Common myeloid progenitor, CD34-positive (primary cell): Measurements from ENCODE around the gene NUAK2.

ENCODE experiments used
- CTCF ChIA-PET: fragments of 350-600 bp; sonication (Branson Sonifier 250); formaldehyde crosslinking; loops from one replicate; lab custom pipeline; 2021; ENCODE audit warnings: antibody characterized with exemption; lab: Charles Lee
- POLR2A ChIA-PET: fragments of 350-600 bp; sonication (Branson Sonifier 250); formaldehyde crosslinking; loops from one replicate; lab custom pipeline; 2021; ENCODE audit warnings: antibody characterized with exemption; lab: Charles Lee
- DNase-seq, 3 donors: peaks; one replicate each; pipeline versions ENCODE4 v3.0.0 to v3.0.0-alpha.2; 2013
- H3K27ac ChIP-seq, 2 experiments: 1 replicate in 1 of 2; 2 replicates in 1 of 2; pipeline ENCODE4 v1.7.0; 2013; ENCODE audit warnings: inconsistent platforms in 2 of 2, low read length in 2 of 2, mild to moderate bottlenecking in 2 of 2, low read depth in 1 of 2, moderate library complexity in 1 of 2; ENCODE audit not compliant: severe bottlenecking in 2 of 2, insufficient read depth in 1 of 2, poor library complexity in 1 of 2
- H3K27me3 ChIP-seq, 5 experiments: replicated peaks in 2 of 5; 1 replicate in 3 of 5; 2 replicates in 2 of 5; pipeline versions ENCODE4 v1.6.1 to v1.7.0; 2013; ENCODE audit warnings: low read length in 4 of 5, mild to moderate bottlenecking in 2 of 5, moderate library complexity in 2 of 5, inconsistent platforms in 1 of 5; ENCODE audit not compliant: insufficient read depth in 5 of 5, control insufficient read depth in 4 of 5
- H3K36me3 ChIP-seq, 4 experiments: 1 replicate in 2 of 4; 2 replicates in 2 of 4; pipeline versions ENCODE4 v1.6.1 to v1.7.0; 2013; ENCODE audit warnings: low read length in 3 of 4, control low read depth in 1 of 4, mild to moderate bottlenecking in 1 of 4; ENCODE audit not compliant: control insufficient read depth in 4 of 4, insufficient read depth in 4 of 4
- H3K4me1 ChIP-seq, 4 experiments: 1 replicate in 3 of 4; 2 replicates in 1 of 4; pipeline versions ENCODE4 v1.6.1 to v1.7.1; 2013; ENCODE audit warnings: low read length in 3 of 4, mild to moderate bottlenecking in 3 of 4, control low read depth in 1 of 4, inconsistent platforms in 1 of 4, moderate library complexity in 1 of 4; ENCODE audit not compliant: control insufficient read depth in 4 of 4, insufficient read depth in 4 of 4; ENCODE audit errors: control extremely low read depth in 1 of 4
- H3K4me3 ChIP-seq, 7 experiments: 1 replicate in 4 of 7; 2 replicates in 3 of 7; pipeline versions ENCODE4 v1.5.1 to v1.7.0; 2013; ENCODE audit warnings: mild to moderate bottlenecking in 7 of 7, low read length in 6 of 7, moderate library complexity in 6 of 7, inconsistent platforms in 2 of 7, low read depth in 2 of 7, control low read depth in 1 of 7; ENCODE audit not compliant: insufficient read depth in 4 of 7, control insufficient read depth in 1 of 7; ENCODE audit errors: extremely low read depth in 1 of 7
- H3K9me3 ChIP-seq, 5 experiments: 1 replicate in 4 of 5; 2 replicates in 1 of 5; pipeline versions ENCODE4 v1.6.1 to v1.7.1; 2013; ENCODE audit warnings: low read length in 4 of 5, mild to moderate bottlenecking in 2 of 5, inconsistent platforms in 1 of 5, low read depth in 1 of 5, moderate library complexity in 1 of 5; ENCODE audit not compliant: control insufficient read depth in 4 of 5, insufficient read depth in 2 of 5; ENCODE audit errors: control extremely low read depth in 1 of 5
- WGBS: methylation state at CpG from one replicate; pipeline ENCODE4 v1.1.5; 2013; ENCODE audit not compliant: insufficient coverage; 5-methylcytosine and 5-hydroxymethylcytosine counted together

Gene NUAK2

DNA sequence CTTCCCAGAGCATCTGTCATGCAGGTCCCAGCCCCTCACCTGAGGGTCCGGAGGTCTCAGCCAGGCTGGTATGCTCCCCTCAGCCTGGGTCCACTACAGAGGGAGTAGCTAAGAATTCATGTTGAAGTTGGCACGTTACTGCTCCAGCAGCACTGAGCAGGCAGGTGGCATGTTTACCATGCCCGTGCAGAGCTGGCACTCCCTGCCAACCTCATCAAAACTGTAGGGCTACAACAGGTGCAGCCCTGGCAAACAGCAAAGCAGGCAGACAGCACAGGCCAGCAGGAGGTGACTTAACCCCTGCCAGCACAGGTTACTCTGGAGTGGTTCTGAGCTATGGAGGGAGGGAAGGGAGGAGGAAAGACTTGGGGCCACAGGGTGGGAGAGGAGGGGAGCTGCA is 46.4 kb downstream of the NUAK2 start:
- no peak overlapping the region for H3K4me3 ChIP-seq
- ChIA-PET POLR2A (no interaction called here), CTCF (interaction anchor here (1.2 to 38.2 kb wide), 6 partner anchors 12 to 71 kb away, joined by 3 to 1168 read pairs (median 64); partner anchors contain the start of gene NUAK2)
- peaks cover 0 to 15% (median 3%) of the 10 kb centered on the region in 4 experiments for H3K36me3 ChIP-seq
- no peak overlapping the region for H3K27ac ChIP-seq
- peaks cover 0 to 16% (median 0%) of the 10 kb centered on the region in 5 experiments for H3K27me3 ChIP-seq
- no peaks in the 10 kb centered on the region for H3K9me3 ChIP-seq
- no peak for DNase-seq
- WGBS: 86% methylated on average over 2 of the region's 3 CpGs
- peaks cover 0 to 10% (median under 1%) of the 10 kb centered on the region in 4 experiments for H3K4me1 ChIP-seq

DNA sequence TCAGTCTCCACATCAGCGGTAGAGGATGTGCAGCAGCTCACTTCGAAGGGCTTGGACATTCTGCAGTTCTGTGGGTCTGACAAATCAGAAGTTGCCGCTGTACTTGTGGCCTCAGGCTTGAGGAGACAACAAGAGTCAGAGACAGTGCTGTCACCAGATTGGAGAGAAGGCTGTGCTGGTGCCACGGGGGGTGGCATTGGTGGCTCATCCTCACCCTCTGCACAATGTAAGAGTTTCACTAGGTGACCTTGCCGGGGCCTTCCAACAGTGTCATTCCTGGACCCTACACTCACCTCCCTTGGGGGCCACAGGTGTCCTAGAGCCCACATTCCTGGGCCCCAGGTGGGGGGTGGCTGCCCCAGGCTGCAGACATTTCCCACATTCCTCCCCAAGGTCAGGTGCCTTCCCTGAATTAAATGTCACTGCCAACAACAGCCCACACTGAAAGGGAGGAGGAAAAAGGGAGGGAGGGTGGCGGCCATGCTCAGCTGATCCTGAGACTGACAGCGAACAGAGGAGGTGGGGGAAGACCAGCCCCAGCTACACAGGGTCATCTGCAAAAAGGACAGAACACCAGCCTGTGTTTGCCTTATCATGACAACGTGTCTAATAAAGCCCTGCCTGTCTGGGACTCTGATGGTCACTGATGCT is 47.4 kb downstream of the NUAK2 start:
- no peak for DNase-seq
- Histone ChIP-seq H3K27ac (no peak overlapping the region), H3K9me3 (no peaks in the 10 kb centered on the region), H3K36me3 (peaks cover 0 to 15% (median 5%) of the 10 kb centered on the region in 4 experiments), H3K27me3 (peaks cover 0 to 12% (median 0%) of the 10 kb centered on the region in 5 experiments), H3K4me3 (no peak overlapping the region), H3K4me1 (peaks cover 0 to 9% (median under 1%) of the 10 kb centered on the region in 4 experiments)
- 98% methylated on average over 7 of the region's 8 CpGs for WGBS
- CTCF ChIA-PET: interaction anchor here (0.6 to 38.2 kb wide), 19 partner anchors 13 to 252 kb away, joined by 3 to 1168 read pairs (median 5); partner anchors contain the start of genes KLHDC8A and NUAK2
- POLR2A ChIA-PET: interaction anchor here (1.0 to 2.0 kb wide), 2 partner anchors 14 to 50 kb away, joined by 4 read pairs; no protein-coding TSS in a partner anchor

- ChIA-PET POLR2A (interaction anchor here (1.0 to 2.0 kb wide), 2 partner anchors 15 to 51 kb away, joined by 4 read pairs; no protein-coding TSS in a partner anchor), CTCF (interaction anchor here (0.6 to 38.2 kb wide), 22 partner anchors 13 to 252 kb away, joined by 3 to 1168 read pairs (median 4); partner anchors contain the start of genes KLHDC8A and NUAK2)
- Histone ChIP-seq H3K27me3 (peaks cover 0 to 11% (median 0%) of the 10 kb centered on the region in 5 experiments), H3K4me1 (peaks cover 0 to 6% (median under 1%) of the 10 kb centered on the region in 4 experiments), H3K27ac (no peak overlapping the region), H3K9me3 (no peaks in the 10 kb centered on the region), H3K4me3 (no peak overlapping the region), H3K36me3 (peaks cover 0 to 15% (median 5%) of the 10 kb centered on the region in 4 experiments)
- DNase-seq: peak; percentile 71 to 86 (median 81)
- WGBS: 27% methylated on average over 7 of the region's 7 CpGs
Observed at GRCh38 chr1:205273551-205273982, 48.0 kb downstream of the NUAK2 start.

DNA sequence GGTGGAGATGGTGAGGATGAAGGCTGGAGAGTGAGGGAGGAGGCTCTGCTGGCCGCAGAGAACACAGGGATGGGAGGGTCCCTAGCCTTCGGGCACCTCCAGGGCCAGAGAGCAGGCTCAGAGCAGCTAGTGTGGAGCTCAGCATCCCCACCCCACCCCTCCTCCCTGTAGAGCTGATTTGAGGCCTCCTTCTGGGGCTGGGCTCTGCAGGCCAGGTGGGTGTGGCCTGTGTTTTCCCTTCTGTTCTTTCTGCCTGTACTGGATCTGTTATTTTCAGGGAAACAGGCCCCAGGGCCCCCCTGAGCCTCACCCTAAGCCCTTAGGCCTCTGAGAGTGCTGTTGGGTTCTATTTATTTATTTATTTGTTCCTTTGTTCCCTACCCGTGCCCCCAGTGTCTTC is 49.0 kb downstream of the NUAK2 start:
- POLR2A ChIA-PET: interaction anchor here (1.0 kb wide), 1 partner anchor 53 kb away, joined by 3 read pairs; no protein-coding TSS in a partner anchor
- no peaks in the 10 kb centered on the region for H3K9me3 ChIP-seq
- CTCF ChIA-PET: interaction anchor here (0.9 to 38.2 kb wide), 12 partner anchors 14 to 144 kb away, joined by 3 to 1168 read pairs (median 4); partner anchors contain the start of gene NUAK2
- H3K27ac ChIP-seq: no peak overlapping the region
- peaks cover 0 to 7% (median 0%) of the 10 kb centered on the region in 5 experiments for H3K27me3 ChIP-seq
- peaks cover 0 to 7% (median 5%) of the 10 kb centered on the region in 4 experiments for H3K4me1 ChIP-seq
- no CpG with 5 or more reads among the region's 3 CpGs for WGBS
- no peak for DNase-seq
- no peak overlapping the region for H3K4me3 ChIP-seq
- peaks cover 0 to 15% (median 5%) of the 10 kb centered on the region in 4 experiments for H3K36me3 ChIP-seq

- peaks cover 0 to 15% (median 12%) of the 10 kb centered on the region in 4 experiments for H3K4me1 ChIP-seq
- no peaks in the 10 kb centered on the region for H3K9me3 ChIP-seq
- peaks cover 0 to 11% (median 0%) of the 10 kb centered on the region in 5 experiments for H3K27me3 ChIP-seq
- 95% methylated on average over 14 of the region's 18 CpGs for WGBS
- POLR2A ChIA-PET: interaction anchor here (1.0 kb wide), 1 partner anchor 54 kb away, joined by 3 read pairs; no protein-coding TSS in a partner anchor
- no peak overlapping the region for H3K4me3 ChIP-seq
- CTCF ChIA-PET: interaction anchor here (0.9 to 38.2 kb wide), 13 partner anchors 9 to 252 kb away, joined by 3 to 1168 read pairs (median 6); partner anchors contain the start of gene NUAK2
- H3K36me3 ChIP-seq: peaks cover 0 to 15% (median 5%) of the 10 kb centered on the region in 4 experiments
- H3K27ac ChIP-seq: no peak overlapping the region
- no peak for DNase-seq
Observed at GRCh38 chr1:205271745-205272144, 49.8 kb downstream of the NUAK2 start.

- no peak for DNase-seq
- POLR2A ChIA-PET: no interaction called here
- Histone ChIP-seq H3K4me3 (no peak overlapping the region), H3K9me3 (no peaks in the 10 kb centered on the region), H3K4me1 (peaks cover 0 to 16% (median 13%) of the 10 kb centered on the region in 4 experiments), H3K27ac (no peak overlapping the region), H3K27me3 (peaks cover 0 to 11% (median 0%) of the 10 kb centered on the region in 5 experiments), H3K36me3 (peaks cover 0 to 15% (median 5%) of the 10 kb centered on the region in 4 experiments)
- 98% methylated on average over 6 of the region's 8 CpGs for WGBS
- CTCF ChIA-PET: interaction anchor here (1.0 to 38.2 kb wide), 11 partner anchors 9 to 253 kb away, joined by 3 to 1168 read pairs (median 6); partner anchors contain the start of gene NUAK2
Observed at GRCh38 chr1:205271277-205271676, 50.3 kb downstream of the NUAK2 start.
